NCI-H1417 treated with DMSO at 0.1 percent for 48 hours (cell line): ENCODE data around the gene MBOAT2.
A peak's percentile ranks its signal among the peaks of the same experiment; 100 is the strongest.

Source experiments
- DNase-seq: peaks from one replicate; lab custom pipeline; 2025; lab: John Stamatoyannopoulos, UW

The MBOAT2 gene

GRCh38 chr2:8858910-8859309 lies 144.6 kb downstream of the MBOAT2 start:
- DNase-seq = no peak

GRCh38 chr2:8858264-8858663 lies 145.2 kb downstream of the MBOAT2 start:
- no peak for DNase-seq

- no peak for DNase-seq
Observed at GRCh38 chr2:8857709-8858108, 145.8 kb downstream of the MBOAT2 start.

GRCh38 chr2:8856176-8856575 lies 147.3 kb downstream of the MBOAT2 start:
- no peak for DNase-seq

- DNase-seq = no peak
Observed at GRCh38 chr2:8855010-8855409, 148.5 kb downstream of the MBOAT2 start.

GRCh38 chr2:8853426-8853825 lies 150.1 kb downstream of the MBOAT2 start:
- no peak for DNase-seq

GRCh38 chr2:8851811-8852560 lies 151.5 kb downstream of the MBOAT2 start:
- no peak for DNase-seq

GRCh38 chr2:8850845-8851487 lies 152.5 kb downstream of the MBOAT2 start:
- DNase-seq = no peak

- no peak for DNase-seq
Observed at GRCh38 chr2:8849327-8849726, 154.2 kb downstream of the MBOAT2 start.

- no peak for DNase-seq
Observed at GRCh38 chr2:8848328-8849100, 155.0 kb downstream of the MBOAT2 start.

GRCh38 chr2:8847400-8847799 lies 156.1 kb downstream of the MBOAT2 start:
- no peak for DNase-seq

- DNase-seq = no peak
Observed at GRCh38 chr2:8841932-8842331, 161.6 kb downstream of the MBOAT2 start.

GRCh38 chr2:8840475-8841091 lies 162.9 kb downstream of the MBOAT2 start:
- DNase-seq = no peak

GRCh38 chr2:8839189-8839965 lies 164.1 kb downstream of the MBOAT2 start:
- no peak for DNase-seq

GRCh38 chr2:8837795-8838140 lies 165.7 kb downstream of the MBOAT2 start:
- no peak for DNase-seq

GRCh38 chr2:8836971-8837794 lies 166.3 kb downstream of the MBOAT2 start, which contains the start of gene KIDINS220:
Gene KIDINS220, minus strand, starts transcription at chr2:8837613. Its CDS starts 10,520 bp downstream, at chr2:8827093.
- peak; percentile 75 for DNase-seq

GRCh38 chr2:8835279-8835678 lies 168.2 kb downstream of the MBOAT2 start:
- DNase-seq = no peak

- DNase-seq = no peak
Observed at GRCh38 chr2:8833853-8834252, 169.6 kb downstream of the MBOAT2 start.

GRCh38 chr2:8831516-8831915 lies 172.0 kb downstream of the MBOAT2 start:
- no peak for DNase-seq

GRCh38 chr2:8827729-8828128 lies 175.8 kb downstream of the MBOAT2 start:
- DNase-seq = no peak

- DNase-seq = no peak
Observed at GRCh38 chr2:8822218-8822617, 181.3 kb downstream of the MBOAT2 start.
